ENCODE results near the gene PNMT.

PNMT gene

DNA sequence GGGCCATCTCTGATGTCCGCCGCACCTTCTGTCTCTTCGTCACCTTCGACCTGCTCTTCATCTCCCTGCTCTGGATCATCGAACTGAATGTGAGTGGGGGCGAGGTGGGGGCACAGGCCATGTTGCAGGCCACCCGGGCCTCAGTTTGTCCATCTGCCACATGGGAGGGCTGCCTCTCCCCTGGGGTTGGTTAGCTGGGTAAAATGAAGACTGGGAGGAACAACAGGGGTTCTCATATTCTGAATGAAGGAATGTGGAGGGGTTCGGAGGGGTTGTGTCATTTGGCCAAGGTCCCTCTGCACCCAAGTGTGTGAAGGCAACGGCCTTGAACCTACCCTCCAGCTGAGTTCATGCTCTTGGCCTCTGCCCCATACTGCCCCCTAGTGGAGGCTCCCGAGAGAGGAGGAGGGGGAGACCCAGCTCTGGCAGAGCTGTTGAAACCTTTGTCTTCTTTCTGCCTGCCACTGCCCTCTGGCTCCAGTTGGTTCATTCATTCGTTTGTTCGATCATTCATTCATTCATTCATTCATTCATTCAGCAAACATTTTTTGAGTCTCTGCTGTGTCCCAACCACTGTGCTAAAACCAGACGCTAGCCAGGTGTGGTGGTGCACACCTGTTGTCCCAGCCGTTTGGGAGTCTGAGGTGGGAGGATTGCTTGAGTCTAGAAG, 14.5 kb upstream of the PNMT start:
- DNase-seq (ENCODE audit: low read depth, low spot score): peak; percentile 48

GRCh38 chr17:39655105-39655504, 13.1 kb upstream of the PNMT start:
- DNase-seq (ENCODE audit: low read depth, low spot score): no peak

- DNase-seq (ENCODE audit: low read depth, low spot score): no peak
These were observed 9.9 kb upstream of the PNMT start for GRCh38 chr17:39658346-39658745.

GRCh38 chr17:39658760-39659159, 9.5 kb upstream of the PNMT start:
- DNase-seq (ENCODE audit: low read depth, low spot score): no peak

DNA sequence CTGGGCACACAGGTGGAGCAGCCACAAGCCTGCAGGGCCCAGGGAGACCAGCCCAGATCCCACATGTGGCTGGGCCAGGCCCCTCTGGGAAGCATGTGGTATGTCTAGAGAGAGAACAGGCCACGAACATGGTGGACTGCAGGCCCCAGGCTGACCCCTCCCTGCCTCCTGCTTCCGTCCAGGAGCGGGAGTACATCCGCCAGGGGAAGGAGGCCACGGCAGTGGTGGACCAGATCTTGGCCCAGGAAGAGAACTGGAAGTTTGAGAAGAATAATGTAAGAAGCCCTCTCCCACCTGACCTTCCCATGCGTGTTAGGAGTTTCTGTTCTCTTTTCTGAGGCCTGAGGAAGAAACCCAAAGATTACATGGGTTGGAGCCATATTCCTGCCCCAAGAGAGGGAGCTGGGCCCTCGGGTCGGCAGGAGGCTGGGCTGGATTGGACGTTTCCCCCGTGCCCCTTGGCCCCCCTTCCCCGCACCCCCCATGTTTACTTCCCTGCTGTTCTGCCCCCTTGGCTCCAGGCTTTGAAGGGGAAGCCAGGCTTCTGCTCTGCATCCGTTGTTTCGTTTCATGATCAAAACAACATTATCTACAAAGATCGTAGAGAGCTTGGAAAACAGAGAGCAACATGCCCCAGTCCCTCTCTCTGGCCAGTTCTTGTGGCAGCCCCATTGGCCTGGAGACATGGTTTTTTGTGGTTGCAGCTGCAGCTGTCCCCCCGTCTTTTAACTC, 8.8 kb upstream of the PNMT start:
- no peak for DNase-seq (ENCODE audit: low read depth, low spot score)

DNA sequence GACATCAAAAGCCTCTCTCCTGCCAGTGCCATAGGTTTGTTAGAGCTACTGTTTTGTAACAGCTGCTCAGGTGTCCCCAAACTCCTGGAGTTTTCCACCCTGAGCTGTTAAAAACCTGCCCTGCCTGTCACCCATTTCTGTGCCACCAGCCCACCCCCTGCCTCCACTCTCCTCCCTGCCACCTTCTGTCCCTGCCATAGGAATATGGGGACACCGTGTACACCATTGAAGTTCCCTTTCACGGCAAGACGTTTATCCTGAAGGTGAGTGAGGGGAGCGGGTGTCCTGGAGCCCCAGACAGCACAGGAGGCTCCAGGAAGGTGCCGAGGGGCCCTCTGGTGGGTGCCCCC, 8.3 kb upstream of the PNMT start:
- DNase-seq (ENCODE audit: low read depth, low spot score): no peak

- no peak for DNase-seq (ENCODE audit: low read depth, low spot score)
These were observed 7.6 kb upstream of the PNMT start for GRCh38 chr17:39660397-39661385.

DNA sequence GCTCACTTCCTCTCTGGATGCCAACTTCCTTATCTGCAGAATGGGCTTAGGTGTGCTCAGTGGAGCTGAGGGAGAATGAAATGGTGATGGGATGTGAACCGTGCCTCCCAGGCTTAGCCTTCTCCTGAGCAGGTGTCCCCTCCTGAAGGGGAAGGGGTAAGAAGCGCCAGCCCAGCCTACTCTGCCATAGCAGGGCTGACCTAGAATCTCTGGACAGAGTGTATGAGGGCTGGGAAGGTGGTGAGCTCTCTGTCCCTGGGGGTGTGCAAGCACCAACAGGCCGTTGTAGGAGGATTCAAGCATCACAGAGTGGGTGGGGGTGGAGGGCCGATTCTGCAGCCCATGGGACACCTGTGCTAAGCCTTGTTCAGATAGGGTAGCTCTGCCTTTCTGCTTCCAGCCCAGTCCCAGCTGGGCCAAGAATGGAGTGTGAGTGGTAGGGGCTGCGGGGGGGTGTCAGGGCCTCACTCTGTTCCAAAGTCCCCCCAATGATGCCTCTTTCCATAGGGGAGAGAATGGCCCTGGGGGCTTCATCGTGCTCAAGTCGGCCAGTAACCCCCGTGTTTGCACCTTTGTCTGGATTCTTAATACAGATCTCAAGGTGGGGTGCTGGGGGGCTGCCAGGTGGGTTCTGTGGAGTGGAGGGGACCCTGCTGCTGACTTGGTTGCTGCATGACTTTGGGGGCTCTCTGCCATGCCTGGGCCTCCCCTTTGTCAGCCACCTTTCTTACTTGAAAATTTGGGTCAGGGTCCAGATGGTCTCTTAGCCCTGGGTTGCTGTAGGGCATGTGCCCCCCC, 6.3 kb upstream of the PNMT start:
- DNase-seq (ENCODE audit: low read depth, low spot score): no peak

GRCh38 chr17:39662551-39663339, 5.5 kb upstream of the PNMT start:
- no peak for DNase-seq (ENCODE audit: low read depth, low spot score)

GRCh38 chr17:39663340-39663687, 4.9 kb upstream of the PNMT start:
- DNase-seq (ENCODE audit: low read depth, low spot score): no peak

DNA sequence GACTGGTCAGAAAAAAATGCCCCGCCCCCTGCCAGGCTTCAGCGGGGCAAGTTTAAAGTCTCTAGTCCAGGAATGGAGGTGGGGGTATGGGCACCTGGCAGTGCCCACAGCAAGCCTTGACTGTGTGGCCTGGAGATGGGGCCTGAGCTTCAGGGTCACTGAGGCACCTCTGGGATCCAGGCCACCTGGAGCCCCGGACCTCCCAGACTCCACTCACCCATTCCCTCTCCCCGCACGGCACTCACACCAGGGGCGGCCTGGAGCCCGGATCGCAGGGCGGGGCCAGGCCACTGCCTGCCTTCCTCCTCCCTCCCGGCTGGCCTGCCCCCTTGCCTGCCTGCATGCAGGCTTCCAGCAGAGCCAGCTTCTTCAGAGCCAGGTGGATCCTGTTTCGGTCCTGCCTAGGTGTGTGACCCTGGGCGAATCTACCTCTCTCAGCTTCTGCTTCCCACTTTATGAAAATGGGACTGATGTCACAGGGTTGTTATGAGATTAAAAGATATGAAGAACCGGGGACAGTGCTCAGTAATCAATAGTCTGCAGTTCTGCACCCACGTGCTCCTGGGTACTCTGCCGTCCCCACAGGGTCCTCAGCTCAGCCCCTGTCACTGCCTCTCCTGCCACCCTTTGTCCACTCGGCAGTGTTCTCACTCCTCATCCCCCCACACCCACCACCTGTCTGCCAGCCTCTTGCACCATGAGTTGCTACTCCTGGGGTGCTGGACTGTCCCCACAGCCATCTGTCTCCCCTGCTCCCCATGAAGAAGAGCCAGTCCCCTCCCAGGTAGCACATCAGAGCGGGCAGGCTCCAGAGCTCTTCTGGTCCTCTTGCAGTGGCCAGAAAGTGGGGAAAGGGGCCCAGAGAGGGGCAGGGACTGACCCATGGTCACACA, 4.3 kb upstream of the PNMT start:
- DNase-seq (ENCODE audit: low read depth, low spot score): no peak

DNA sequence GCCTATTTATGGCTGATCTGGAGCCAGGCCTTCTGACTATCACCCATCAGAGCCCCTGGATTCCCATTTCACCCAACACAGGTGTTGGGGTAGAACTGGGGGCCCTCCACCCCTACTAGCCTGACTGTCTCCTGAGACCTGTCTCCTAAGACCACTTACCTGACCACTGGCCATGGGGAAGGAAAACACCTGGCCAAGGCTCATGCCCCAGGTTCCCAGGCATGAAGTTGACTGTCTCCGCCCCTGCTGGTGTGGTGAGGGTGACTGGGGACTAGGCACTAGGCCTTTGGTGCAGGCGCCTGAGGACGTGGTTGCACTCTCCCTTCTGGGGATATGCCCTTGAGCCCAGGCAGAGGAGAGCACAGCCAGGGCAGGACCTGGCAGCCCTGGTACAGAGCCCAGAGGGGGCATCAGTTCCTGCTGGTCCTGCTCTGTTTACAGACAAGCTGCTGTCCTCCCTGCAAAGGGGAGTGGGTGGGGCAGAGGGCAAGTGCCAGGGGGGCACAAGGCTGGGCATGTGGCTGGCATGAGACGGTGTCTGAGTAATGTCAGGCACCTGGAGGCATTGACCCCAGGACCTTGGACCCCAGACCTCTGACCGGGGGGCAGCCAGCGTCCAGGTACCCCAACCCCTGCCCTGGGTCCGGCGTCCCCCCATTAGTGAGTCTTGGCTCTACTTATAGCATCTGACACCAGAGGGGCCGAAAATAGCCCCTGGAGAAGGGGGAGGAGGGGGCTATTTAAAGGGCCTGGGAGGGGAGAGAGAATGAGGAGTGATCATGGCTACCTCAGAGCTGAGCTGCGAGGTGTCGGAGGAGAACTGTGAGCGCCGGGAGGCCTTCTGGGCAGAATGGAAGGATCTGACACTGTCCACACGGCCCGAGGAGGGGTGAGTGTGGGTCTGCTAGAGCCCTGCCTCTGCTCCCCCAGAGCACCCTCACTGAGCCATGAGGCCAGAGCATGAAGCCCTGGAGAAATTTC, 3.4 kb upstream of the PNMT start, which contains the start of gene TCAP:
TSS of gene TCAP (plus strand) at position 769 of the 981 bp plus-strand sequence. CDS start at position 780, 11 bp downstream.
- DNase-seq (ENCODE audit: low read depth, low spot score): no peak

DNA sequence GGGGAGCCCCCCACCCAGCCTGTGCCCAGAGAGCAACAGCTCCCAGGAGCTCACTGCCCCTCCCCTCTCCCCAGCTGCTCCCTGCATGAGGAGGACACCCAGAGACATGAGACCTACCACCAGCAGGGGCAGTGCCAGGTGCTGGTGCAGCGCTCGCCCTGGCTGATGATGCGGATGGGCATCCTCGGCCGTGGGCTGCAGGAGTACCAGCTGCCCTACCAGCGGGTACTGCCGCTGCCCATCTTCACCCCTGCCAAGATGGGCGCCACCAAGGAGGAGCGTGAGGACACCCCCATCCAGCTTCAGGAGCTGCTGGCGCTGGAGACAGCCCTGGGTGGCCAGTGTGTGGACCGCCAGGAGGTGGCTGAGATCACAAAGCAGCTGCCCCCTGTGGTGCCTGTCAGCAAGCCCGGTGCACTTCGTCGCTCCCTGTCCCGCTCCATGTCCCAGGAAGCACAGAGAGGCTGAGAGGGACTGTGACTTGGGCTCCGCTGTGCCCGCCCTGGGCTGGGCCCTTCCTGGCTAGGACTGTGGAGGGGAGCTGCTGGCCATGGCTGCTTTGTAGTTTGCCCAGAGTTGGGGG, 2.5 kb upstream of the PNMT start:
- no peak for DNase-seq (ENCODE audit: low read depth, low spot score)

- DNase-seq (ENCODE audit: low read depth, low spot score): no peak
These were observed 2.0 kb upstream of the PNMT start for GRCh38 chr17:39666231-39666600.

GRCh38 chr17:39666601-39667261, 1.5 kb upstream of the PNMT start:
- DNase-seq (ENCODE audit: low read depth, low spot score): no peak

- DNase-seq (ENCODE audit: low read depth, low spot score): no peak
These were observed 850 bp upstream of the PNMT start for GRCh38 chr17:39667262-39667944.
